ENCODE data around the gene TMEM271.
A peak's percentile ranks its signal among the peaks of the same experiment; 100 is the strongest.
"Not testable (repeated sequence)": the region's sequence is repeated elsewhere in the genome, so short reads cannot be mapped to it uniquely, and the experiment has no call there.

Gene TMEM271

GRCh38 chr4:609400-610050 is 33.4 kb upstream of the TMEM271 start:
- no peak for DNase-seq

GRCh38 chr4:608236-608635 is 32.1 kb upstream of the TMEM271 start:
- no peak for DNase-seq

- DNase-seq = no peak
Measured at GRCh38 chr4:605702-606425, 29.8 kb upstream of the TMEM271 start.

GRCh38 chr4:604131-604530 is 28.0 kb upstream of the TMEM271 start:
- no peak for DNase-seq

GRCh38 chr4:602559-602942 is 26.5 kb upstream of the TMEM271 start:
- peak; percentile 34 to 49 for DNase-seq

- DNase-seq = no peak
Measured at GRCh38 chr4:601612-602558, 25.8 kb upstream of the TMEM271 start.

GRCh38 chr4:600850-601515 is 24.9 kb upstream of the TMEM271 start:
- DNase-seq = no peak

GRCh38 chr4:600166-600565 is 24.1 kb upstream of the TMEM271 start:
- DNase-seq = no peak

- DNase-seq = no peak
Measured at GRCh38 chr4:598925-599324, 22.8 kb upstream of the TMEM271 start.

GRCh38 chr4:592825-593520 is 16.9 kb upstream of the TMEM271 start:
- no peak for DNase-seq

GRCh38 chr4:592178-592577 is 16.1 kb upstream of the TMEM271 start:
- not testable (repeated sequence) for DNase-seq

- no peak for DNase-seq
Measured at GRCh38 chr4:590313-590841, 14.3 kb upstream of the TMEM271 start.

- DNase-seq = no peak
Measured at GRCh38 chr4:589219-589963, 13.3 kb upstream of the TMEM271 start.

GRCh38 chr4:588351-588849 is 12.3 kb upstream of the TMEM271 start:
- no peak for DNase-seq

GRCh38 chr4:587671-588350 is 11.7 kb upstream of the TMEM271 start:
- no peak for DNase-seq

- DNase-seq = no peak
Measured at GRCh38 chr4:583820-584219, 7.7 kb upstream of the TMEM271 start.

GRCh38 chr4:581753-582361 is 5.8 kb upstream of the TMEM271 start:
- no peak for DNase-seq

GRCh38 chr4:581181-581580 is 5.1 kb upstream of the TMEM271 start:
- DNase-seq = no peak

- DNase-seq = no peak
Measured at GRCh38 chr4:579543-580175, 3.6 kb upstream of the TMEM271 start.

All from CD4-positive, alpha-beta T cell treated with Interleukin-4 for 1 hour (primary cell).